ENCODE measurements around the gene CD79A.

Gene CD79A

GRCh38 chr19:41882568-41883462 is 5.7 kb downstream of the CD79A start, which contains the start of gene ARHGEF1:
TSS of gene ARHGEF1 (plus strand) at chr19:41883184. CDS start at chr19:41888083, 4,899 bp downstream.
- peak; percentile 26 for FAIRE-seq
- no peak for DNase-seq (ENCODE audit: insufficient read length, low spot score)
- TF ChIP-seq TAF1 (IDR thresholded peaks at IDR 0.05; ENCODE audit: low read depth, low read length) (no peak), SPI1 (IDR thresholded peaks at IDR 0.05; ENCODE audit: low read depth, low read length) (peak; percentile 10; the same call in 1 of the 2 replicates)

- DNase-seq (ENCODE audit: insufficient read length, low spot score) (no peak), FAIRE-seq (peak; percentile 57)
- TF ChIP-seq SPI1 (IDR thresholded peaks at IDR 0.05; ENCODE audit: low read depth, low read length) (no peak), POLR2A (IDR thresholded peaks at IDR 0.05; ENCODE audit: low read depth, low read length) (no peak; the same call in 1 of the 2 replicates), PAX5 (IDR thresholded peaks at IDR 0.05; ENCODE audit: insufficient read depth, low read length, severe bottlenecking) (no peak), TAF1 (IDR thresholded peaks at IDR 0.05; ENCODE audit: low read depth, low read length) (no peak), POU2F2 (IDR thresholded peaks at IDR 0.05; ENCODE audit: low read depth, low read length) (no peak), POLR2AphosphoS5 (IDR thresholded peaks at IDR 0.05; ENCODE audit: low read depth, low read length) (no peak)
Measured at GRCh38 chr19:41883463-41883820, 6.4 kb downstream of the CD79A start.

- peak; percentile 96 for DNase-seq (ENCODE audit: insufficient read length, low spot score)
- TF ChIP-seq PAX5 (IDR thresholded peaks at IDR 0.05; ENCODE audit: insufficient read depth, low read length, severe bottlenecking) (no peak), TAF1 (IDR thresholded peaks at IDR 0.05; ENCODE audit: low read depth, low read length) (peak; percentile 72; the same call in 1 of the 2 replicates), POLR2AphosphoS5 (IDR thresholded peaks at IDR 0.05; ENCODE audit: low read depth, low read length) (peak; percentile 72), POLR2A (IDR thresholded peaks at IDR 0.05; ENCODE audit: low read depth, low read length) (peak; percentile 89), POU2F2 (IDR thresholded peaks at IDR 0.05; ENCODE audit: low read depth, low read length) (peak; percentile 43), SPI1 (IDR thresholded peaks at IDR 0.05; ENCODE audit: low read depth, low read length) (no peak)
- FAIRE-seq: peak; percentile 98
Measured at GRCh38 chr19:41883821-41884733, 7.0 kb downstream of the CD79A start.

DNA sequence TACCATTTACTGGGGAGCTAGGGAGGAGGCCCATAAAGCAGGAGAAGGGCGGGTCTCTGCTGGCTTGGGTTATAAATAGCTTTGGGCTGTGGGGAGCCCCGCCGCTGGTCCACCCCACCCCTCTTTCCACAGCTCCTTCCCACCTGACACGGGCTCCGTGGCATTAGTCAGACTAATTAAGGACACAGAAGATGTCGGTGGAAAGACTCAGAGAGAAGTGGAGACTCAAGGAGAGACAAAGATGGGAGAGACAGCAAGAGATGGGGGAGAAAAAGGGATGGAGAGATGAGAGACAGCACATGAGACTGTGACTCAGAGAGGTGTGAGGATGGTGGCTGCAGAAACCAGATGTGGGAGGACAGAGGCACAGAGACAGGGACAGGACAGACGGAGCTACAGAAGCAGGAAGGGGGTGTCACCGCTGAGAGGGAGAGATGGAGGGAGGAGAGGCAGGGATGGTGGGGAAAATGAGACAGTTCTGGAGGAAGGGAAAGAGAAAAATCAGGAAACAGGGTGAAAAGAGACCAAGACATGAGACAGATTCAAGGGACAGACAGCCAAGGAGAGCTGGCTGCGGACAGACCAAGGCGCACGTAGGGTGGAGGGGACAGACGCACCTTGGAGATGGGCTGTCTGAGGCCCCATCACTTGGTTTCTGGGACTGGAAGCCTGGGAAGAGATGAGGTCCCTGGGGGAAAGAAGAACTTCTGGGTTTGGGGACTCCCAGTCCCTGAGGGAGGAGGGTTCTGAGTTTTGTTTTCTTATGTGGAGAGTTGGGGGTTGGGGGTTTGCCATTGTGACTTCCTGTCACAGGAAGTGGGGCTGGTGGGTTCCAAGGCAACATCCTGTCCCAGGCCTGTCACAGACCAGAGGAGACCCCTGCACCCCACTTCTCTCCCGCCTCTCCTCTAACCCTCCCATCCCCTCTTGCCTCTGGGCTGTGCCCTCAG is 10.0 kb downstream of the CD79A start:
- TF ChIP-seq SPI1 (IDR thresholded peaks at IDR 0.05; ENCODE audit: low read depth, low read length) (no peak), POLR2AphosphoS5 (IDR thresholded peaks at IDR 0.05; ENCODE audit: low read depth, low read length) (no peak; the same call in none of the 2 replicates), POU2F2 (IDR thresholded peaks at IDR 0.05; ENCODE audit: low read depth, low read length) (no peak; the same call in 1 of the 2 replicates), POLR2A (IDR thresholded peaks at IDR 0.05; ENCODE audit: low read depth, low read length) (no peak), TAF1 (IDR thresholded peaks at IDR 0.05; ENCODE audit: low read depth, low read length) (no peak), PAX5 (IDR thresholded peaks at IDR 0.05; ENCODE audit: insufficient read depth, low read length, severe bottlenecking) (no peak)
- FAIRE-seq (peak; percentile 80), DNase-seq (ENCODE audit: insufficient read length, low spot score) (no peak)

DNA sequence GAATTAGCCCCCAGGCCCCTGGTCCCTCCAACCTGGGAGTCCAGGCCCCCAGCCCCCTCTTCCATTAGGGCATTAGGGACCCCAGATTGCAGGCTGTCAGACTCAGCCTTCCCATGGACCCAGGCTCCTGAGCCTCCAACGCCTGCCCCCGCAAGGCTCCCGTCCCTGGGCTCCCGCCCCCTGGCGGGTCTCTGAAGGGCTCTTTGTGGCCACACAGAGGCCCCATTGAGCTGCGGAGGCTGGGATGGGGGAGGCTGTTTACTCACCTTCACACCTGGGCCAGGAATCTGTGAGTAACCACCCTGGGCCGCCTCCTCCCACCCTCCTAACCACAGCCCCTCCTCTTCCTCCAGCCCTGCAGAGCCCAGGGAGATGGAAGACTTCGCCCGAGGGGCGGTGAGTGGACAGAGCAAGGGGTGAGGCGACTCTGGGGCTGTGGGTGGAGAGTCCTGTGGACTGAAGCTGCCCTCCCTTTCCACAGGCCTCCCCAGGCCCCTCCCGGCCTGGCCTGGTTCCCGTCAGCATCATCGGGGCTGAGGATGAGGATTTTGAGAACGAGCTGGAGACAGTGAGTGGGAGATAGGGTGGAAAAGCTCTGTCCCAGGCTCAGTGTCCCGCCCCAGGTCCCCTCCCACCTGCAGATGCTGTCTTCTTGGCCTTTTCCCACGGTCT is 10.8 kb downstream of the CD79A start:
- 0 out of 2 replicates have a peak, but pooled peaks have one; percentile 28 for TF ChIP-seq POU2F2 (IDR thresholded peaks at IDR 0.05; ENCODE audit: low read depth, low read length)
- no peak; the same call in 1 of the 2 replicates for TF ChIP-seq POLR2AphosphoS5 (IDR thresholded peaks at IDR 0.05; ENCODE audit: low read depth, low read length)
- no peak for DNase-seq (ENCODE audit: insufficient read length, low spot score)
- FAIRE-seq: peak; percentile 75

DNA sequence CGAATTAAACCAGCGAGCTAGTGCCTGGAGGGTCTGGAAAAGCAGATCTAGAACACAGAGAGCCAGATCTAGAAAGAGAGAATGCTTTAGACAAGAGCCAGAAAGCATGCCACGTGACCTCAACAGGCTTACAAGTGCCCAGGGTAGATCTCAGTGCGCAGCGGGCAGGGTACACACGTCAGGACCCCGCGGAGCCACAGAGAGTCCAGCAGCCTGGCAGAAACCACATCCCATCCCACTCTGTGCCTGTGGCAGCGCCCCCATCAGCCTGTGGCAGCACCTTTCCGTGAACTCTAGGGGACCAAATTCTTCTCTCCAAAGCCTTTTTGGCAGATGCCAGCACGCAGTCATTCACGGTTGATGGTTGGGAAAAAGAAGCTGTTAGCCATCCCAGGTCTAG is 11.8 kb downstream of the CD79A start:
- DNase-seq (ENCODE audit: insufficient read length, low spot score) (no peak), FAIRE-seq (no peak)
- TF ChIP-seq POLR2AphosphoS5 (IDR thresholded peaks at IDR 0.05; ENCODE audit: low read depth, low read length) (no peak), SPI1 (IDR thresholded peaks at IDR 0.05; ENCODE audit: low read depth, low read length) (no peak), POU2F2 (IDR thresholded peaks at IDR 0.05; ENCODE audit: low read depth, low read length) (no peak), POLR2A (IDR thresholded peaks at IDR 0.05; ENCODE audit: low read depth, low read length) (no peak)

GRCh38 chr19:41889896-41890295 is 12.8 kb downstream of the CD79A start:
- DNase-seq (ENCODE audit: insufficient read length, low spot score) (no peak), FAIRE-seq (no peak)
- TF ChIP-seq POLR2AphosphoS5 (IDR thresholded peaks at IDR 0.05; ENCODE audit: low read depth, low read length): no peak
- no peak for TF ChIP-seq POU2F2 (IDR thresholded peaks at IDR 0.05; ENCODE audit: low read depth, low read length)
- TF ChIP-seq TAF1 (IDR thresholded peaks at IDR 0.05; ENCODE audit: low read depth, low read length): no peak
- TF ChIP-seq SPI1 (IDR thresholded peaks at IDR 0.05; ENCODE audit: low read depth, low read length): no peak

- FAIRE-seq: no peak
- DNase-seq (ENCODE audit: insufficient read length, low spot score): no peak
- TF ChIP-seq TAF1 (IDR thresholded peaks at IDR 0.05; ENCODE audit: low read depth, low read length) (no peak), POLR2A (IDR thresholded peaks at IDR 0.05; ENCODE audit: low read depth, low read length) (no peak), PAX5 (IDR thresholded peaks at IDR 0.05; ENCODE audit: insufficient read depth, low read length, severe bottlenecking) (no peak), POU2F2 (IDR thresholded peaks at IDR 0.05; ENCODE audit: low read depth, low read length) (no peak), SPI1 (IDR thresholded peaks at IDR 0.05; ENCODE audit: low read depth, low read length) (no peak), POLR2AphosphoS5 (IDR thresholded peaks at IDR 0.05; ENCODE audit: low read depth, low read length) (no peak)
Measured at GRCh38 chr19:41890936-41891335, 13.9 kb downstream of the CD79A start.

Data from GM12891 (cell line).